ENCODE measurements around the gene CRTC2. TPM values are rescaled to one million over a fixed set of nuclear protein-coding genes. Genes with fewer than 3 reads are reported as not detected.

CRTC2 gene
- total and polyA plus RNA-seq, 2 donors (not counting 1 experiment from before 2014, with no cell fraction given) = 2.6 to 7.1 TPM

DNA sequence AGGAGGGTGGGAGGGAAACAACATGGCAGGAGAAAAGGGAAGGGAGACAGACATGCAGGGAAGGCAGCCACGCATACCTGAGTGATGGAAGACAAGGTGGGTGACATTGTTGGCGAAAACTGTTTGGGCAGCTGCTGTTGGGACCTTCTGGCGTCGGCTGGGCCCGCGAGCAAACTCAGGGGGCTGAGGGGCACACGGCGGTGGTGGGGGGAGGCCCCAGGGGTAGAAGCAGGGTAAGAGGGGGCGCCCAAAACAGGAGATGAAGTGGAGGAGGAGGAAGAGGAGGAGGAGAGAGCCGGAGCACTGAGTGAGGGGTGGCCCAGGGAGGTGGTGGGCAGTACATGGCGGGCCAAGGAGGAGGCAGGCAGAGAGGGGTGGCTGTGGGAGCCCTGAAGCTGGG, 7.2 kb downstream of the CRTC2 start:
- H2AFZ ChIP-seq (ENCODE audit: low read length) = no peak overlapping the region
- no peaks in the 10 kb centered on the region for H3K9me3 ChIP-seq (ENCODE audit: control insufficient read depth, insufficient read depth, low read depth, low read length)
- no peak for TF ChIP-seq CTCF (conservative IDR thresholded peaks at IDR 0.05 in 1 of 2, IDR thresholded peaks at IDR 0.05 in 1 of 2; ENCODE audit: low read depth in 1 of 2, low read length in 2 of 2)
- TF ChIP-seq EZH2 (IDR thresholded peaks at IDR 0.05; ENCODE audit: low read length, missing control alignments) = no peak
- no peaks in the 10 kb centered on the region for H4K20me1 ChIP-seq (ENCODE audit: control insufficient read depth, extremely low read depth, insufficient read depth, low read length)
- H3K4me3 ChIP-seq (replicated peaks in 1 of 4; ENCODE audit: control extremely low read depth in 1 of 4, insufficient read depth in 1 of 4, low read depth in 3 of 4, low read length in 4 of 4) = no peak overlapping the region
- no peak for DNase-seq (ENCODE audit: low read depth in 2 of 2)
- H3K4me1 ChIP-seq (ENCODE audit: control insufficient read depth, extremely low read depth, insufficient read depth, low read length) = peaks cover 2% of the 10 kb centered on the region
- peaks cover 20% of the 10 kb centered on the region for H3K36me3 ChIP-seq (ENCODE audit: control insufficient read depth, insufficient read depth, low read length)
- no peaks in the 10 kb centered on the region for H3K27me3 ChIP-seq (ENCODE audit: control insufficient read depth, insufficient read depth, low read length)
- H3K79me2 ChIP-seq (ENCODE audit: control insufficient read depth, insufficient read depth, low read length) = peaks cover 19% of the 10 kb centered on the region
- H3K27ac ChIP-seq (ENCODE audit: insufficient read depth, low read length) = no peak overlapping the region
- no peak overlapping the region for H3K9ac ChIP-seq (ENCODE audit: insufficient read depth, low read length)
- H3K4me2 ChIP-seq (ENCODE audit: extremely low read depth, insufficient read depth, low read length) = no peak overlapping the region

DNA sequence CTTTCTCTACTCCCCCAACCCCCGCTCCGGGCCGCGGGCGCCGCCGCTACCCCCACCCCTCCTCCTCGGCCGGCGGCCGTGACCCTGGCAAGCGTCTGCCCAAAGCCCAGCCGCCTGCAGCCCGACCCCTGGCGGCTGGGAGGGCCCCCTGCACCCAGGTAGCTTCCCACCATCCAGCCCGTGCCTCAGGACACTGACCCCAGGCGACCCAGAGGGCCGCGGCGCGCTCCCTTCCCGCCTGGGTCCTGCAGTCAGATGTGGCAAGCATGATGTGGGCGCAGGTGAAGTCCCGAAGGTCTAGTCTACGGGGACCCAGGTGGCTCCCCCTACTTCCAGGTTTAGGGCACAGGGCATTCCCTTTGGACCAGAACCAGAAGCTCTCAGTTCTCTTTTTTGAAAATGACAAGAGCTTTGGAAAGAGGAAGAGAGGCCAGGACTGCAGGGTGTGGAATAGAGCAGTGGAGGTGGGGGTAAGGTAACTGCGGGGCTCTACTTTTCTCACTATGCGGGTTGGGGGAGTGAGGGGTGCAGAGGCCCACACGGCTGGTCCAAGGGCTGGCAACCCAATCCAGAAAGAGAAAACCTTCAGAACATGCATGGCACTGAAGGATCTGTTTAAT, 11.7 kb downstream of the CRTC2 start, which contains the start of gene DENND4B:
DENND4B (minus strand) TSS at position 97 of the 620 bp plus-strand sequence. CDS start 2,344 bp downstream, outside the sequence.
- Histone ChIP-seq H3K9ac (ENCODE audit: insufficient read depth, low read length) (peak within 1 kb of the TSS; percentile 94), H3K36me3 (ENCODE audit: control insufficient read depth, insufficient read depth, low read length) (peaks cover 18% of the 10 kb centered on the region)

More for the DNA sequence above, 11.7 kb downstream of the CRTC2 start, which contains the start of gene DENND4B:
- Histone ChIP-seq H3K79me2 (ENCODE audit: control insufficient read depth, insufficient read depth, low read length) (peaks cover 15% of the 10 kb centered on the region), H3K9me3 (ENCODE audit: control insufficient read depth, insufficient read depth, low read depth, low read length) (no peaks in the 10 kb centered on the region), H3K27me3 (ENCODE audit: control insufficient read depth, insufficient read depth, low read length) (no peaks in the 10 kb centered on the region), H3K27ac (ENCODE audit: insufficient read depth, low read length) (peak within 1 kb of the TSS; percentile 94), H2AFZ (ENCODE audit: low read length) (peak within 1 kb of the TSS; percentile 52), H3K4me2 (ENCODE audit: extremely low read depth, insufficient read depth, low read length) (peak within 1 kb of the TSS; percentile 99), H3K4me1 (ENCODE audit: control insufficient read depth, extremely low read depth, insufficient read depth, low read length) (peaks cover 4% of the 10 kb centered on the region), H4K20me1 (ENCODE audit: control insufficient read depth, extremely low read depth, insufficient read depth, low read length) (no peaks in the 10 kb centered on the region), H3K4me3 (replicated peaks in 1 of 4; ENCODE audit: control extremely low read depth in 1 of 4, insufficient read depth in 1 of 4, low read depth in 3 of 4, low read length in 4 of 4) (peak within 1 kb of the TSS; percentile 66 to 91 (median 84))
- peak; percentile 75 to 80 for TF ChIP-seq CTCF (conservative IDR thresholded peaks at IDR 0.05 in 1 of 2, IDR thresholded peaks at IDR 0.05 in 1 of 2; ENCODE audit: low read depth in 1 of 2, low read length in 2 of 2)
- TF ChIP-seq EZH2 (IDR thresholded peaks at IDR 0.05; ENCODE audit: low read length, missing control alignments) = no peak
- DNase-seq (ENCODE audit: low read depth in 2 of 2) = peak; percentile 64 to 73

All from fibroblast of lung (primary cell).